Prostate gland (tissue), 2 donors: ENCODE results near the gene OTOG.

Experiments used
- CTCF ChIP-seq, 4 experiments: fragments of 200-600 bp in 2 of 4; fragments of 450-650 bp in 2 of 4; sonication (generic) in 2 of 4; IDR thresholded peaks; 1 replicate in 3 of 4; 2 replicates in 1 of 4; pipeline ENCODE4 v1.5.1; 2016 to 2019; ENCODE audit warnings: antibody characterized with exemption in 4 of 4, mild to moderate bottlenecking in 2 of 4, moderate library complexity in 2 of 4
- POLR2AphosphoS5 ChIP-seq: sonication (generic); formaldehyde crosslinking; IDR thresholded peaks from one replicate; pipeline ENCODE4 v1.6.1; 2017; ENCODE audit warnings: antibody characterized with exemption

- TF ChIP-seq CTCF (IDR thresholded peaks at IDR 0.05) (no peak), POLR2AphosphoS5 (no peak)
Observed at GRCh38 chr11:17529844-17530185, 17.2 kb upstream of the OTOG start.
